Measurements from ENCODE around the gene ICE2.
"Not testable (repeated sequence)": the region's sequence is repeated elsewhere in the genome, so short reads cannot be mapped to it uniquely, and the experiment has no call there.

The ICE2 gene

GRCh38 chr15:60442763-60443162 is 36.2 kb downstream of the ICE2 start:
- DNase-seq (ENCODE audit: low read depth) = peak; percentile 1

GRCh38 chr15:60442031-60442650 is 36.8 kb downstream of the ICE2 start:
- DNase-seq (ENCODE audit: low read depth) = no peak

- DNase-seq (ENCODE audit: low read depth) = no peak
Observed at GRCh38 chr15:60441331-60441730, 37.6 kb downstream of the ICE2 start.

GRCh38 chr15:60438646-60439045 is 40.3 kb downstream of the ICE2 start:
- DNase-seq (ENCODE audit: low read depth) = no peak

- DNase-seq (ENCODE audit: low read depth) = no peak
Observed at GRCh38 chr15:60428935-60429334, 50.0 kb downstream of the ICE2 start.

- peak; percentile 90 for DNase-seq (ENCODE audit: low read depth)
Observed at GRCh38 chr15:60426870-60427508, 52.0 kb downstream of the ICE2 start.

GRCh38 chr15:60425461-60425860 is 53.5 kb downstream of the ICE2 start:
- no peak for DNase-seq (ENCODE audit: low read depth)

- DNase-seq (ENCODE audit: low read depth) = no peak
Observed at GRCh38 chr15:60424006-60424405, 54.9 kb downstream of the ICE2 start.

GRCh38 chr15:60423537-60423936 is 55.4 kb downstream of the ICE2 start:
- peak; percentile 90 for DNase-seq (ENCODE audit: low read depth)

- peak; percentile 68 for DNase-seq (ENCODE audit: low read depth)
Observed at GRCh38 chr15:60421544-60421943, 57.4 kb downstream of the ICE2 start.

- DNase-seq (ENCODE audit: low read depth) = no peak
Observed at GRCh38 chr15:60420203-60420716, 58.7 kb downstream of the ICE2 start.

- DNase-seq (ENCODE audit: low read depth) = no peak
Observed at GRCh38 chr15:60419753-60420152, 59.2 kb downstream of the ICE2 start.

- no peak for DNase-seq (ENCODE audit: low read depth)
Observed at GRCh38 chr15:60418096-60418495, 60.8 kb downstream of the ICE2 start.

- no peak for DNase-seq (ENCODE audit: low read depth)
Observed at GRCh38 chr15:60417112-60417511, 61.8 kb downstream of the ICE2 start.

GRCh38 chr15:60416484-60416883 is 62.5 kb downstream of the ICE2 start:
- DNase-seq (ENCODE audit: low read depth) = no peak

- DNase-seq (ENCODE audit: low read depth) = peak; percentile 59
Observed at GRCh38 chr15:60414016-60414682, 64.8 kb downstream of the ICE2 start.

GRCh38 chr15:60413231-60413824 is 65.6 kb downstream of the ICE2 start:
- peak; percentile 53 for DNase-seq (ENCODE audit: low read depth)

GRCh38 chr15:60412807-60413206 is 66.1 kb downstream of the ICE2 start:
- not testable (repeated sequence) for DNase-seq (ENCODE audit: low read depth)

GRCh38 chr15:60411774-60412425 is 67.0 kb downstream of the ICE2 start:
- no peak for DNase-seq (ENCODE audit: low read depth)

- DNase-seq (ENCODE audit: low read depth) = not testable (repeated sequence)
Observed at GRCh38 chr15:60410350-60410749, 68.6 kb downstream of the ICE2 start.

GRCh38 chr15:60408463-60408981 is 70.4 kb downstream of the ICE2 start:
- DNase-seq (ENCODE audit: low read depth) = peak; percentile 75

GRCh38 chr15:60407415-60407805 is 71.5 kb downstream of the ICE2 start:
- DNase-seq (ENCODE audit: low read depth) = peak; percentile 75

Measured in fibroblast of gingiva (primary cell).